ENCODE data around the gene ITPKB.
"Not testable (repeated sequence)": the region's sequence is repeated elsewhere in the genome, so short reads cannot be mapped to it uniquely, and the experiment has no call there.

The ITPKB gene

DNA sequence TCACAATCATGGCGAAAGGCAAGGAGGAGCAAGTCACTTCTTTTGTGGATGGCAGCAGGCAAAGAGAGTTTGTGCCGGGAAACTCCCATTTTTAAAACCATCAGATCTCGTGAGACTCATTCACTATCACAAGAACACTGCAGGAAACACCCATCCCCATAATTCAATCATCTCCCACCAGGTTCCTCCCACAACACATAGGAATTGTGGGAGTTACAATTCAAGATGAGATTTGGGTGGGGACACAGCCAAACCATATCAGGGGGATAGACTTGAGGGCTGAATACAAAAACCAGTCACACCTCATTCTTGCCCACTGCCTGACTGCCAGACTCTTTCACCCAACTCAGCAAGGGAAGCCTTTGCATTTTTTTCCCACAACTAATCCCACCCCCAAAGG is 140.1 kb downstream of the ITPKB start:
- DNase-seq = not testable (repeated sequence)

DNA sequence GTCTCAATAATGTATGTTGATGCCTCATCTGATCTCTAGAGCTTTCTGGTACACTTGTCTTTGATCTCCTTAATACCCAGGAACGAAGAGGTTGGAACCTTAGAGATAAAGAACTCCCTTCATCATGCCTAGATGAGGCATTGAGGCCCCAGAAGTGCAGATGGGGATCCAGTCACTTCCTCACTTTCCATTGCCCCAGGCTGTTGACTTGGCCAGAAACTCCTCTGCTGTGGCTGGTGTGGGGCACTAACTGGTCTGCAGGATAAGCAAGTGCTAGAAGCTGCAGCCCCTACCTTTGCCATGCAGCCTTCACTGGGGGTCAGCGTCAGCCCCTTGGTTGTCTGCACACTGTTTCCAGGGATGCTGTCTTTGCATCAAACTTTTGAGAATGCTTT is 140.6 kb downstream of the ITPKB start:
- DNase-seq = no peak

DNA sequence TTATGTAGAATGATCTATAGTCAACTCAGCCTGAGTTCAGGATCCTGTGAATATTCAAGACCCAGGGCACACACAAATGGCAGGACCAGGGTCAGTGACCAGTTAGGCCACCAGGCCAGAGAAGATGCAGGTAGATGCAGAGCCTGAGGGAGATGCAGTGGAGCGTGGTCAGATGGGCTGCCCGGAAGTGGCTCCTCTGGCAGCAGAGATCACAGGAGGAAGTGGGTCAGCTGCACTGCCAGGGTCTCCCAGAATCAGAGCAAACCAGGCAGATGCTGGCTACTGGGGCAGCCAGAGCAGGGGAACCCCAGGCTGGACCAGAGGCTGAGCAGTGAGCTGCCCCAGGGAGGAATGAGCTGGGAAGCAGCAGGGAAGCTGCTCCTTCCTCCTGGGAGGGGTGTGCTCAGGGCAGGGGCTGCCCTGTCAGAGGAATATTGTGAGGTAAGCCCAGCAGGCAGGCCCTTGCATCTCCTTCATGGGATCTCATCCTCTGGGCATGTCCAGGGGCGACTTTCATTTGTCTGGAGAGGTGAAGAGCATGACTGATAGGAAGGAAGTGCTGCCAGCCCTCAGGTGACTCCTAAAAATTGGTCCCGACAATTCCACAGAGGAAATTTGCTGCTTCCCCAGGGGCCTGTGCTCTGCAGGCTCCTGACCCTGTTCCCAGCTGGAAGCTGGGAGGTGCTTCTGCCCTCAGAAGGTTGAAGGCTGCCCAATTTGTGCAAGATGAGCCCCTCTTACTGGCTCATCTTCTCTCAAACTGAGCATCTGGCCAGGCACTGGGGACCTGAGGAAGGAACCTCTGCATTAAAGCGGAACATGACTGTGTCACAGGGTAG is 141.2 kb downstream of the ITPKB start:
- DNase-seq = no peak

DNA sequence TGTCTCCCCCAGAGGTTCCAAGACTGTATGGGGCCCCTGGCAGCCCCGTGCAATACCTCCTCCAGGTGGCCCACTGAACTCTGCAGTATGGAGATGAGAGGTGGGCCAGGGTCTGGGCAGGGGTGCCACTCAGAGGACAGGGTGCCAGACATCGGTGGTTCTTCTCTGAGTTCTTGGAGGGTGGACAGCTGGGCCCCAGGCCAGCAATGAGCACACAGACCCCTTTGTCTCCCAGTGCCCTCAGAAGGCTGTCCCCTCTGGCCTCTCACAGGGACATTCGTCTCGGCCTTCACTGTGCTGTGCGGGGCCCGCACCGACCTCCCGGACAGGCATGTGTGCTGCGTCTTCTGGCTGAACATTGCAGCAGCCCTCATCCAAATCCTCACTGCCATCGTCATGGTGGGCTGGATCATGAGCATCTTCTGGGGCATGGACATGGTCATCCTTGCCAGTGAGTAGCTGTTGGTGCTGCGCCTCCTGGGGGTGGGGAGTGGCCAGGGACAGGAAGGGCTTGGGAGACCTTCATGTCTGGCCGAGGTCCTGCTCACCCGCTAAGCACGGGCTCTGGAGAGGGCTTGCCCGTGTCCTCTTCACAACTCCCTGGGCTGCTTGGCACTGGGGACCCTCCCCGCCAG is 142.4 kb downstream of the ITPKB start:
- DNase-seq = no peak

DNA sequence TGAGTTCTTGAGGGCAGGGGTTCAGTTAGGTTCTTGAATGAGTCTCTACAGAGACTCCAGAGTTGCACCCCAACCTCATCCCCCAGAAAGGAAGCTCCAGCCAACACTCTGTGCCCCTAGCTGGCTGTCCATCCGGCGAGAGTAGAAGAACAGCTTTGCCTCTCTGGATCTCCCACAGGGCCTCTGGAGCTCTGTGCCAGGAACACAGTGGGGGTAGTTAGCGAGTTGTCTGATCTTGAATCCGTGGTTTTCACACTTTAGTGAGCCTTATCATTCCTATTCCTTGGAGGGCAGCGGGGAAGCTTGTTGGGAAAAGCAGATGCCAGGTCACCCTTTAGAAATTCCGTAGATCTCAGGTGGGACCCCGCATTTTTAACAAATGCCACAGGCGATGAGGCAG is 145.5 kb downstream of the ITPKB start:
- no peak for DNase-seq

DNA sequence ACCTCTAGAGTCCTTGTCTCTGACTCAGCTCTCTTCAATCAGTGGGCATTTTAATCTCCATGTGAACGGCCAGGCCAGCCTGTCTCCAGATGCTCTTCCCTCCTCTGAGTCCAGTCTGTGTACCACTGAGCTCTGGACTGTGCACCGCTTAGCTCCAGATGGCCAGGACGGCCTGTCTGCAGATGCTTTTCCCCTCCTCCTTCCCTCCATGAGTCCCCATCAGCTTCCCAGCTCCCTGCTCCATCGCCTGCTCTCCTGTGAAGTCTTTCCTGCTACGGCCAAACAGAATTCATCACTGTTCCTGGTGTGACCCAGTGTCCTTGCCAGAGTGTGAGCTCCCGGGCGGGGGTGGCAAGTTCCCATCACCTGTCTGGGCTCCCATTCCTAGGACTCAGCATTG is 148.5 kb downstream of the ITPKB start:
- no peak for DNase-seq

GRCh38 chr1:226589008-226589733 is 149.9 kb downstream of the ITPKB start:
- DNase-seq = no peak

- no peak for DNase-seq
Observed at GRCh38 chr1:226588484-226588883, 150.6 kb downstream of the ITPKB start.

DNA sequence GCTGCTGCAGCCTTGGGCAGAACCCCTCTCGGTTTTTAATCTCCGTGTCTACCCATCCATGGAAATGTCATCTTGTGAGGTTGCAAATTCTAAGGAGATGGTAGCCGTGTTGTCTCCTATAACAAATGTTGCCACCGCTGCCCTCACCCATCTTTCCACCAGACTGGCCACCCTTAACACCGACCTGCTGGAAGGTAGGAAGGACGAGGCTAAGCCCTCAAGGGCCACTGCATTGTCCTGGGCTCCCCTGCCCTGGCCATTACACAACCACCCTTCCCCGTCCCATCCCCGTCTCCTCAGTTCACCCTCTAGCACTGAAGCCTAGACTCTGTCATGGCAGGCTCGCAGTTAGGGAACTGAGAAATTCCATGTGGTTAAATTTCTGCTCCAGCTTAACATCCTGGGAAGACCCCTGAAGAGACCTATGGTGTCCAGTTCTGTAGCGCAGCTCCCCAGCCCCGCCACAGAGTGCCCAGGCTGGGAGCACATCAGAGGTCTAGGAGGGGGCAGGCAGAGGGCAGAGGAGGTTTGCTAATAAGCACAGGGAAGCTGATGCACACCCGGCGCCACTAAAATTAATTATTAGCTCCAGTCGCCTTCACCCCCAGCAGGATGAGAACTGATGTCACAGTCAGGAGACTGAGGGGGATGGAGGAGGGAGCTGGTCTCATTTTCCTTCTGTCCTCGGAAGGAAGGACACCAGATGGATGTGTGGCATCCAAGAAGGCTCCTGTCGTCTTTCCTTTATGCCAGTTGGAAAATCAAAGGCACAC is 152.2 kb downstream of the ITPKB start:
- no peak for DNase-seq

GRCh38 chr1:226586116-226586515 is 153.0 kb downstream of the ITPKB start:
- DNase-seq = no peak

DNA sequence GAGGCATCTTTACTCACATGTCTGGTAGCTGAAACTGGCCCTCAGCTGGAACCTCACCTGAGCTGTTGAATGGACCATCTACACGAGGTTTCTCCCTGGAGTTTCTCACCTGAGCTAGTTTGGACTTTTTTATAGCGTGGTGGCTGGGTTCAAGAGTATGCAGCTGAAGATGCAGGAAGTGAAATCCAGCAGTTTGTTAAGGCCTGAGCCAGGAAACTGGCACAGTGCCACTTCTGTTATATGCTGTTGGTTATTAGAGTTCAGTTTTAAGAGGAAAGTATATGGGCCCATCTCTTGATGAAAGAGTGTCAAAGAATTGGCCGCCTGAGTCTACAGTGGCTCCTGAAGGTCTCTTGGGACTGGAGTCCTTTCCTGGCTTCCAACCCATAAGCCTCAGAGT is 154.9 kb downstream of the ITPKB start:
- DNase-seq = peak; percentile 30

- DNase-seq = no peak
Observed at GRCh38 chr1:226582966-226583365, 156.1 kb downstream of the ITPKB start.
